Spleen (tissue), 7 donors: ENCODE results near the gene FAM222A.

Experiments used
- POLR2A ChIP-seq, 3 donors: fragments of 450-650 bp; IDR thresholded peaks; one replicate each; pipeline ENCODE4 v1.5.1; 2017; ENCODE audit warnings: antibody characterized with exemption in 3 of 3, mild to moderate bottlenecking in 1 of 3
- POLR2AphosphoS5 ChIP-seq, 3 donors: sonication (generic); formaldehyde crosslinking; IDR thresholded peaks; one replicate each; pipeline ENCODE4 v1.5.1; 2017; ENCODE audit warnings: antibody characterized with exemption in 3 of 3
- TF ChIP-seq, protein P1 (sequence below), 11 experiments: fragments of 200-600 bp in 7 of 11; fragments of 450-650 bp in 4 of 11; sonication (generic) in 4 of 11; IDR thresholded peaks in 8 of 11; conservative IDR thresholded peaks in 3 of 11; 1 replicate in 7 of 11; 2 replicates in 4 of 11; pipeline versions ENCODE4 v1.4.0 to v1.8.0; 2016 to 2021; ENCODE audit warnings: antibody characterized with exemption in 11 of 11, inconsistent platforms in 4 of 11, mild to moderate bottlenecking in 1 of 11
- donor health status: DM: no; HTN: no; CAD: no; lungs with moderate emphysema.
- donor health status: DM: no; HTN: no; CAD: no.
- donor health status: DM: no; HTN: no; CAD: no.

GRCh38 chr12:109771746-109772621 is 58.4 kb downstream of the FAM222A start:
- TF ChIP-seq, protein P1, sequence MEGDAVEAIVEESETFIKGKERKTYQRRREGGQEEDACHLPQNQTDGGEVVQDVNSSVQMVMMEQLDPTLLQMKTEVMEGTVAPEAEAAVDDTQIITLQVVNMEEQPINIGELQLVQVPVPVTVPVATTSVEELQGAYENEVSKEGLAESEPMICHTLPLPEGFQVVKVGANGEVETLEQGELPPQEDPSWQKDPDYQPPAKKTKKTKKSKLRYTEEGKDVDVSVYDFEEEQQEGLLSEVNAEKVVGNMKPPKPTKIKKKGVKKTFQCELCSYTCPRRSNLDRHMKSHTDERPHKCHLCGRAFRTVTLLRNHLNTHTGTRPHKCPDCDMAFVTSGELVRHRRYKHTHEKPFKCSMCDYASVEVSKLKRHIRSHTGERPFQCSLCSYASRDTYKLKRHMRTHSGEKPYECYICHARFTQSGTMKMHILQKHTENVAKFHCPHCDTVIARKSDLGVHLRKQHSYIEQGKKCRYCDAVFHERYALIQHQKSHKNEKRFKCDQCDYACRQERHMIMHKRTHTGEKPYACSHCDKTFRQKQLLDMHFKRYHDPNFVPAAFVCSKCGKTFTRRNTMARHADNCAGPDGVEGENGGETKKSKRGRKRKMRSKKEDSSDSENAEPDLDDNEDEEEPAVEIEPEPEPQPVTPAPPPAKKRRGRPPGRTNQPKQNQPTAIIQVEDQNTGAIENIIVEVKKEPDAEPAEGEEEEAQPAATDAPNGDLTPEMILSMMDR (IDR thresholded peaks at IDR 0.05 in 8 of 11, conservative IDR thresholded peaks at IDR 0.05 in 3 of 11): no peak
- peak in 1 of 3 donors; percentile 4 for TF ChIP-seq POLR2AphosphoS5 (IDR thresholded peaks at IDR 0.05)
- TF ChIP-seq POLR2A (IDR thresholded peaks at IDR 0.05): no peak
